H1 (cell line): ENCODE data around the gene NENF.

Experiments
- HDAC2 ChIP-seq, 2 experiments: fragments of 300-600 bp in 1 of 2; sonication (generic) in 1 of 2; IDR thresholded peaks; 2 replicates each; pipeline ENCODE4 v1.6.1; 2011 to 2012; ENCODE audit warnings: low read depth in 2 of 2, low read length in 2 of 2, mild to moderate bottlenecking in 2 of 2, moderate library complexity in 2 of 2, borderline replicate concordance in 1 of 2, inconsistent platforms in 1 of 2
- POLR2A ChIP-seq, 2 experiments: IDR thresholded peaks; 1 replicate in 1 of 2; 2 replicates in 1 of 2; pipeline ENCODE4 v1.6.1; 2011; ENCODE audit warnings: low read depth in 2 of 2, low read length in 2 of 2, mild to moderate bottlenecking in 2 of 2; ENCODE audit errors: control extremely low read depth in 1 of 2
- RBBP5 ChIP-seq: IDR thresholded peaks from 2 replicates; pipeline ENCODE4 v1.7.1; 2012; ENCODE audit warnings: low read depth, mild to moderate bottlenecking, inconsistent platforms, low read length, moderate library complexity, borderline replicate concordance
- TF ChIP-seq, protein P1 (sequence below), 3 experiments: IDR thresholded peaks; 1 replicate in 2 of 3; 2 replicates in 1 of 3; pipeline versions ENCODE4 v1.5.1 to v1.6.1; 2011; ENCODE audit warnings: low read length in 3 of 3, mild to moderate bottlenecking in 3 of 3, inconsistent platforms in 2 of 3, low read depth in 1 of 3, moderate library complexity in 1 of 3; ENCODE audit not compliant: insufficient read depth in 1 of 3; ENCODE audit errors: control extremely low read depth in 1 of 3

DNA sequence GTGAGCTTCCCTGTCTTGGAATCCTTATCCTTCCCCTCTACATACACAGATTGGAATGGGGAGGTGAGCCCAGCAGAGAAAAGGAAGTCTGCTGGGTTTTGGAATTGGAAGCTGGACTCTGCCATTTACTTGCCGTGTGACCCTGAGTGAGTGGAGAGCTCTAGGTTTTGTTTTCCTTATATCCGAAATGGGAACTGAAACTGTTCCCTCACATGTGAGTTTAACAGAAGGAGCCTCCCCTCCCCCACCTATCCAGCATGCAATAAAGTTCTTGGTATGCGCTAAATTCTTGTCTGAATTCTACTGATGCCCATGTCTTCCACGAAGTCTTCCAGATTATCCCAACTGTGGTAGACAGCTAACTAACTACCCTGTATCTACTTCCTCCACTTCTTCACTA lies 58.7 kb downstream of the NENF start:
- TF ChIP-seq POLR2A (IDR thresholded peaks at IDR 0.05; ENCODE audit: control extremely low read depth in 1 of 2, low read depth in 2 of 2, low read length in 2 of 2) (no peak), RBBP5 (no peak), HDAC2 (IDR thresholded peaks at IDR 0.05; ENCODE audit: borderline replicate concordance in 1 of 2, low read depth in 2 of 2, low read length in 2 of 2) (no peak)
- TF ChIP-seq, protein P1, sequence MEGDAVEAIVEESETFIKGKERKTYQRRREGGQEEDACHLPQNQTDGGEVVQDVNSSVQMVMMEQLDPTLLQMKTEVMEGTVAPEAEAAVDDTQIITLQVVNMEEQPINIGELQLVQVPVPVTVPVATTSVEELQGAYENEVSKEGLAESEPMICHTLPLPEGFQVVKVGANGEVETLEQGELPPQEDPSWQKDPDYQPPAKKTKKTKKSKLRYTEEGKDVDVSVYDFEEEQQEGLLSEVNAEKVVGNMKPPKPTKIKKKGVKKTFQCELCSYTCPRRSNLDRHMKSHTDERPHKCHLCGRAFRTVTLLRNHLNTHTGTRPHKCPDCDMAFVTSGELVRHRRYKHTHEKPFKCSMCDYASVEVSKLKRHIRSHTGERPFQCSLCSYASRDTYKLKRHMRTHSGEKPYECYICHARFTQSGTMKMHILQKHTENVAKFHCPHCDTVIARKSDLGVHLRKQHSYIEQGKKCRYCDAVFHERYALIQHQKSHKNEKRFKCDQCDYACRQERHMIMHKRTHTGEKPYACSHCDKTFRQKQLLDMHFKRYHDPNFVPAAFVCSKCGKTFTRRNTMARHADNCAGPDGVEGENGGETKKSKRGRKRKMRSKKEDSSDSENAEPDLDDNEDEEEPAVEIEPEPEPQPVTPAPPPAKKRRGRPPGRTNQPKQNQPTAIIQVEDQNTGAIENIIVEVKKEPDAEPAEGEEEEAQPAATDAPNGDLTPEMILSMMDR (IDR thresholded peaks at IDR 0.05; ENCODE audit: control extremely low read depth in 1 of 3, insufficient read depth in 1 of 3, low read depth in 1 of 3, low read length in 3 of 3), result no peak
